NB4 (cell line): ENCODE measurements around the gene FKBP7.
"Not testable (repeated sequence)": the region's sequence is repeated elsewhere in the genome, so short reads cannot be mapped to it uniquely, and the experiment has no call there.

ENCODE experiments used
- DNase-seq: peaks from one replicate; pipeline ENCODE4 v3.0.0; 2010; ENCODE audit warnings: low read depth
- H3K4me3 ChIP-seq: one replicate; pipeline ENCODE4 v1.5.1; 2011; ENCODE audit warnings: mild to moderate bottlenecking, low read depth, low read length, moderate library complexity
- MYC ChIP-seq: IDR thresholded peaks from 2 replicates; pipeline ENCODE4 v1.6.1; 2011; ENCODE audit warnings: low read depth, low read length
- POLR2A ChIP-seq: IDR thresholded peaks from 2 replicates; pipeline ENCODE4 v1.6.1; 2011; ENCODE audit warnings: mild to moderate bottlenecking; ENCODE audit not compliant: insufficient read length; ENCODE audit errors: extremely low read depth
- TF ChIP-seq, protein P1 (sequence below): IDR thresholded peaks from one replicate; pipeline ENCODE4 v1.5.1; 2012; ENCODE audit warnings: low read depth, low read length
- TF ChIP-seq, protein P2 (sequence below): IDR thresholded peaks from 2 replicates; pipeline ENCODE4 v1.6.1; 2011; ENCODE audit warnings: low read depth, low read length

Gene FKBP7, protein sequence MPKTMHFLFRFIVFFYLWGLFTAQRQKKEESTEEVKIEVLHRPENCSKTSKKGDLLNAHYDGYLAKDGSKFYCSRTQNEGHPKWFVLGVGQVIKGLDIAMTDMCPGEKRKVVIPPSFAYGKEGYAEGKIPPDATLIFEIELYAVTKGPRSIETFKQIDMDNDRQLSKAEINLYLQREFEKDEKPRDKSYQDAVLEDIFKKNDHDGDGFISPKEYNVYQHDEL

DNA sequence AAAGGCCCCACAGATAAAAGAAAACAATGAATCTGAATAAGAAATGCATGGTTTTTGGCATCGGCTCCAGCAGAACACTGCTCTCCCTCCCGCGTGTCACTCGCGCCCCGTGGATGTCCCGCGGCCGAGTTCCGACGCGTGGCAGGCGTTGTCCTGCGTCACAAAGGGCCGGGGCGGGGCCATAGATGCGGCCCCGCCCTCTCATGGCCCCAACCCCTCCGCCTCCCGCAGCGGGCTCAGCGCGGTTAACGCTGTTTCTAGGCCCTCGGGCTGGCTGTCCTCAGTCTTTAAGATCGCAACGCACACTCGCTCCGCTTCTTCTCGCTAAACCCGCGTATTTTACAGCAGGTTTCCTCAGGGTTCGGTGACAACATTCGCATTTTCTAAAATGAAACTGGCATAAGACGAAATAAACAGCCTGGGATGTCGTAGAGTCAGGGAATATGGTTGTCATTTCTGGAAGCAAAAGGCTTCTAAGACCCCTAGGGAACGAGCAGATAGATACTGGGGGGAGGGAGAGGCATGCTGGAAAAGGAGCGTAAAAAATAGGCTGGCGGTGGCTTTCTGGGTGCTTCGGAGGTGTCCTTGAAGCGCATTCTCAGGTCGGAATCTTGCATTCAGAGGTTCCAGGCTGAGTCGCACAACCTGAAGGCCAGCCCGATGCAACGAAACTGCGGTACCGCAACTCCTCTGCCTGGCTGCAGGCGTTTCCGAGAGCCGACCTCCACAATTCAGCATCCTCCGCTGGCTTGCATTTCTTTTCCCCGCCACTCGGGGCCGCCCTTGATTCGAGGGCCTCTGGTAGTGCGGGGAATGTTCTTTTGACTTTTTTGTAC lies at the start of gene FKBP7:
FKBP7 (minus strand) TSS at position 162 of the 836 bp plus-strand sequence; CDS start at position 61, 101 bp downstream.
- TF ChIP-seq MYC = peak; percentile 85
- TF ChIP-seq, protein P1, sequence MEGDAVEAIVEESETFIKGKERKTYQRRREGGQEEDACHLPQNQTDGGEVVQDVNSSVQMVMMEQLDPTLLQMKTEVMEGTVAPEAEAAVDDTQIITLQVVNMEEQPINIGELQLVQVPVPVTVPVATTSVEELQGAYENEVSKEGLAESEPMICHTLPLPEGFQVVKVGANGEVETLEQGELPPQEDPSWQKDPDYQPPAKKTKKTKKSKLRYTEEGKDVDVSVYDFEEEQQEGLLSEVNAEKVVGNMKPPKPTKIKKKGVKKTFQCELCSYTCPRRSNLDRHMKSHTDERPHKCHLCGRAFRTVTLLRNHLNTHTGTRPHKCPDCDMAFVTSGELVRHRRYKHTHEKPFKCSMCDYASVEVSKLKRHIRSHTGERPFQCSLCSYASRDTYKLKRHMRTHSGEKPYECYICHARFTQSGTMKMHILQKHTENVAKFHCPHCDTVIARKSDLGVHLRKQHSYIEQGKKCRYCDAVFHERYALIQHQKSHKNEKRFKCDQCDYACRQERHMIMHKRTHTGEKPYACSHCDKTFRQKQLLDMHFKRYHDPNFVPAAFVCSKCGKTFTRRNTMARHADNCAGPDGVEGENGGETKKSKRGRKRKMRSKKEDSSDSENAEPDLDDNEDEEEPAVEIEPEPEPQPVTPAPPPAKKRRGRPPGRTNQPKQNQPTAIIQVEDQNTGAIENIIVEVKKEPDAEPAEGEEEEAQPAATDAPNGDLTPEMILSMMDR = peak; percentile 59
- TF ChIP-seq, protein P2, sequence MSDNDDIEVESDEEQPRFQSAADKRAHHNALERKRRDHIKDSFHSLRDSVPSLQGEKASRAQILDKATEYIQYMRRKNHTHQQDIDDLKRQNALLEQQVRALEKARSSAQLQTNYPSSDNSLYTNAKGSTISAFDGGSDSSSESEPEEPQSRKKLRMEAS = peak; percentile 67
- peak; percentile 88 for TF ChIP-seq POLR2A
- peak within 1 kb of the TSS; percentile 95 for H3K4me3 ChIP-seq
- peak; percentile 88 for DNase-seq

DNA sequence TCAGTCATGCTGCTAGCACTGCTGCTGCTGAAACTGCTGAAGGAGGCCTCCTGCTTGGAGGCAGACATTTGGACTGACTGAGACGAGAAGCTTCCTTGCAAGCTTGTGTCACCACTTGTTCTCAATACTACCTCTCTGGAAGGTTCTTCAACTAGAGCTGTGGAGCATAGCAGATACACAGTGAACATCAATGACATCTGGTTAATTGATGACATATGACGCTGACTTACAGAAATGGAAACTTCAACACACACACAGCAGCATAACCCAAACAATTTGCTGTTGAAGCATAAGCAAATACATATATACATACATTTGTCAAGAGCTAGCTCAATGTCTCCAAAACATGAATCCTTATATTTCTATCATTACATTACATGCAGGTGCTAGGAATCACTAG lies 49.2 kb upstream of the FKBP7 start:
- peak; percentile 15 for DNase-seq
- TF ChIP-seq POLR2A (no peak), MYC (no peak)
- TF ChIP-seq, protein P2 = no peak
- TF ChIP-seq, protein P1 = no peak
- no peak overlapping the region for H3K4me3 ChIP-seq

DNA sequence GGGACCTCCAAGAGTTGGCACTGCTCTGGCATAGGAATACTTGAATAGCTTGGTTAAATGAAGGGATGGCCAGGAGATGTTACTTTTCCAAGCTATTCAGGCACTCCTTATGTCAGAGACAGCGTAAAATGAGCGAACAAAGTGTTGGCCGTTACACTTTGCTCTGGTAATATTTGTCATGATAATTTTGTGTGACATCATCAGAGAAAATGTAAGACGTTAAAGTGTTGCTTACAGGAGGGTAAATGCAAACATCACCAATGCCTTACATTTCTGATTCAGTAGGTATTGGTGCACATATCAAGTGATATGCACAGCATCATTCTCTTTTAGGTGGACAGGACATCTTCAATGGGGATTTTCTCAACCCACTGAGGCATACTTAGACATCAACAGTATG lies 47.9 kb upstream of the FKBP7 start:
- TF ChIP-seq POLR2A (no peak), MYC (no peak)
- TF ChIP-seq, protein P2 = no peak
- TF ChIP-seq, protein P1 = no peak
- H3K4me3 ChIP-seq = peak overlapping the region; percentile 10
- no peak for DNase-seq

DNA sequence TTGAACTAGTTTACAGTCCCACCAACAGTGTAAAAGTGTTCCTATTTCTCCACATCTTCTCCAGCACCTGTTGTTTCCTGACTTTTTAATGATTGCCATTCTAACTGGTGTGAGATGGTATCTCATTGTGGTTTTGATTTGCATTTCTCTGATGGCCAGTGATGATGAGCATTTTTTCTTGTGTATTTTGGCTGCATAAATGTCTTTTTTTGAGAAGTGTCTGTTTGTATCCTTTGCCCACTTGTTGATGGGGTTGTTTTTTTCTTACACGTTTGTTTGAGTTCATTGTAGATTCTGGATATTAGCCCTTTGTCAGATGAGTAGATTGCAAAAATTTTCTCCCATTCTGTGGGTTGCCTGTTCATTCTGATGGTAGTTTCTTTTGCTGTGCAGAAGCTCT lies 47.1 kb upstream of the FKBP7 start:
- H3K4me3 ChIP-seq = peak overlapping the region; percentile 17
- DNase-seq = not testable (repeated sequence)

DNA sequence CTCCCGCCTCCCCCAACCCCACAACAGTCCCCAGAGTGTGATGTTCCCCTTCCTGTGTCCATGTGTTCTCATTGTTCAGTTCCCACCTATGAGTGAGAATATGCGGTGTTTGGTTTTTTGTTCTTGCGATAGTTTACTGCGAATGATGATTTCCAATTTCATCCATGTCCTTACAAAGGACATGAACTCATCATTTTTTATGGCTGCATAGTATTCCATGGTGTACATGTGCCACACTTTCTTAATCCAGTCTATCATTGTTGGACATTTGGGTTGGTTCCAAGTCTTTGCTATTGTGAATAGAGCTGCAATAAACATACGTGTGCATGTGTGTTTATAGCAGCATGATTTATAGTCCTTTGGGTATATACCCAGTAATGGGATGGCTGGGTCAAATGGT lies 46.6 kb upstream of the FKBP7 start:
- DNase-seq, H3K4me3 ChIP-seq: not testable (repeated sequence)

DNA sequence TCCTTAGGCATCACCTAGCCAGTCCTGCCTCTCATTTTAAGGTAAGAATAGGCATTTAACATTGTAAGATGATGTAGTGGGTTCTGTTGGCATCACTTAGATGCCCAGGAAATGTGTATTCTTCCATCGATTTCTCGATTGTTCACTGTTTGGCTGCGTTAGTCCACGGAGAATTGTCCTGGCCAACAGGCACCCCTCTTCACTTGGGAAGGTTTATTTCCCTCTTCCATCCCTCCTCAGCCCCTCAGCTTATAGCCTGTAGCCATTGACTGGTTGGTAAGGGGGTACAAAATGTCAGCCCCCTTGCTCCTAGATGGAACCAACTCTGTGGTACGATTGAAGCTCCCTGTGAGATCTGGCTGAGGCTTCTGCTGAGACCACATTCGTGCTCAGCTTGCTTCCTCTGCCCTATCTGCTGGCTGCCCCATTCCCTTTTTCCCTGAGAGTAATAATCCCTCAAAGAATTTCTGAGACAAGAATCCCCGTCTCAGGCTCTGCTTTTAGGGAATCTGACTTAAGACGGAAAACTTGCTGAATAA lies 45.3 kb upstream of the FKBP7 start:
- DNase-seq = peak; percentile 32
- TF ChIP-seq, protein P1 = no peak
- TF ChIP-seq MYC (no peak), POLR2A (no peak)
- TF ChIP-seq, protein P2 = no peak
- peak overlapping the region; percentile 93 for H3K4me3 ChIP-seq
